H7 (cell line): ENCODE results near the gene POU5F2. TPM values are rescaled to one million over a fixed set of nuclear protein-coding genes. Genes with fewer than 3 reads are reported as not detected.

Experiments used
- DNase-seq: peaks from one replicate; pipeline ENCODE4 v3.0.0; 2012
- H3K27me3 ChIP-seq: 2 replicates; pipeline ENCODE4 v1.6.0; 2011; ENCODE audit warnings: mild to moderate bottlenecking, low read length; ENCODE audit not compliant: control insufficient read depth, insufficient read depth
- H3K36me3 ChIP-seq: replicated peaks from 2 replicates; pipeline ENCODE4 v1.5.1; 2011; ENCODE audit warnings: low read length; ENCODE audit not compliant: control insufficient read depth, insufficient read depth
- H3K4me3 ChIP-seq: 2 replicates; pipeline ENCODE4 v1.5.1; 2011; ENCODE audit warnings: low read depth, mild to moderate bottlenecking, control low read depth, low read length, moderate library complexity; ENCODE audit not compliant: insufficient read depth
- total RNA-seq: library from RNA; depleted of rRNA; stranded (reverse); fragments of >200 nt; shearing (Covaris generic); gene quantifications from 2 replicates; pipeline ENCODE4 v1.2.3, GENCODE V29; 2014; rRNA removed

Gene POU5F2, protein sequence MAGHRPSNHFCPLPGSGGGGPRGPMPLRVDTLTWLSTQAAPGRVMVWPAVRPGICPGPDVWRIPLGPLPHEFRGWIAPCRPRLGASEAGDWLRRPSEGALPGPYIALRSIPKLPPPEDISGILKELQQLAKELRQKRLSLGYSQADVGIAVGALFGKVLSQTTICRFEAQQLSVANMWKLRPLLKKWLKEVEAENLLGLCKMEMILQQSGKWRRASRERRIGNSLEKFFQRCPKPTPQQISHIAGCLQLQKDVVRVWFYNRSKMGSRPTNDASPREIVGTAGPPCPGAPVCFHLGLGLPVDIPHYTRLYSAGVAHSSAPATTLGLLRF
- total RNA-seq = 0.03 and 0.22 TPM in 2 replicates

DNA sequence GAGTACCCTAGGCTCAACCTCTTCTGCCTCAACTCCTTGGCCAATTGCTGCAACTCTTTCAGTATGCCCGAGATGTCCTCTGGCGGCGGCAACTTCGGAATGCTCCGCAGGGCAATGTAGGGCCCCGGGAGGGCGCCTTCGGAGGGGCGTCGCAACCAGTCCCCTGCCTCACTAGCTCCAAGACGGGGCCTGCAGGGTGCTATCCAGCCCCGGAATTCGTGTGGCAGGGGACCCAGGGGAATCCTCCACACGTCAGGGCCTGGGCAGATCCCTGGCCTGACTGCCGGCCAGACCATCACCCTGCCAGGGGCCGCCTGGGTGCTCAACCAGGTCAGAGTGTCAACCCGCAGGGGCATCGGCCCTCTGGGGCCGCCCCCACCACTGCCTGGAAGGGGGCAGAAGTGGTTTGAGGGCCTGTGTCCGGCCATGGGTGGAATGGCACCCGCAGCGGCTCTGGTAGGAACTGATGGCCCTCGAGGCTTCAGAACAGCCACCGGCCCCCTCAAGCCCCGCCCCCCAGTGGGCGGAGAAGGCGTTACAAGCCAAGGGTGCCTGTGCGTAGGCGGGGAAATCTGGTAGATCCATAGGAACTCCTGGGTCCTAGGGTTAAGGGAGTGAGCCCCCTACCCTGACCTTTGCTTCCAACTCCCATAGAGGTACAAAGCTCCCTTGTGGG, at the start of gene POU5F2:
TSS of gene POU5F2 (minus strand) at position 465 of the 676 bp plus-strand sequence. CDS start at position 428, 37 bp downstream.
- Histone ChIP-seq H3K27me3 (no peaks in the 10 kb centered on the region), H3K4me3 (no peak within 1 kb of the TSS), H3K36me3 (no peaks in the 10 kb centered on the region)
- DNase-seq = peak; percentile 67

DNA sequence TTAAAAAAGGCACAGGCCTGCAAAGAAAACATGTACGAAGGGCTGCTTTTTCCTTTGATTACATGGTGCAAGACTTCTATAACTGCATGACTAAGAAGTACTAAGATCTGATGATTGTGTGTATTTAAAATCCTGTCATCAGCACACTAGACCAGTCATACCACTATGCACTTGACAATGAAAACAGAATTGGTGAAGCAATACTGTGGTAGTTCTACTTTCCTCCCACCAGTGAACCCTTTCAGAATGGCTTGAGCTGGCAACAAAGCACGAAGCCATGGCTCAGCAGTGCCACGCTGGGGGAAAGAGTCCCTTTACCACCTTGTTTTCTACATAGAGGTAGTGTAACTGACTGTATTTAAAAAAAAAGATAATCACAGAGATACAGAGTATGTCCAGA, 49.0 kb upstream of the POU5F2 start:
- no peak for DNase-seq
- Histone ChIP-seq H3K36me3 (no peaks in the 10 kb centered on the region), H3K4me3 (no peak overlapping the region), H3K27me3 (no peaks in the 10 kb centered on the region)

DNA sequence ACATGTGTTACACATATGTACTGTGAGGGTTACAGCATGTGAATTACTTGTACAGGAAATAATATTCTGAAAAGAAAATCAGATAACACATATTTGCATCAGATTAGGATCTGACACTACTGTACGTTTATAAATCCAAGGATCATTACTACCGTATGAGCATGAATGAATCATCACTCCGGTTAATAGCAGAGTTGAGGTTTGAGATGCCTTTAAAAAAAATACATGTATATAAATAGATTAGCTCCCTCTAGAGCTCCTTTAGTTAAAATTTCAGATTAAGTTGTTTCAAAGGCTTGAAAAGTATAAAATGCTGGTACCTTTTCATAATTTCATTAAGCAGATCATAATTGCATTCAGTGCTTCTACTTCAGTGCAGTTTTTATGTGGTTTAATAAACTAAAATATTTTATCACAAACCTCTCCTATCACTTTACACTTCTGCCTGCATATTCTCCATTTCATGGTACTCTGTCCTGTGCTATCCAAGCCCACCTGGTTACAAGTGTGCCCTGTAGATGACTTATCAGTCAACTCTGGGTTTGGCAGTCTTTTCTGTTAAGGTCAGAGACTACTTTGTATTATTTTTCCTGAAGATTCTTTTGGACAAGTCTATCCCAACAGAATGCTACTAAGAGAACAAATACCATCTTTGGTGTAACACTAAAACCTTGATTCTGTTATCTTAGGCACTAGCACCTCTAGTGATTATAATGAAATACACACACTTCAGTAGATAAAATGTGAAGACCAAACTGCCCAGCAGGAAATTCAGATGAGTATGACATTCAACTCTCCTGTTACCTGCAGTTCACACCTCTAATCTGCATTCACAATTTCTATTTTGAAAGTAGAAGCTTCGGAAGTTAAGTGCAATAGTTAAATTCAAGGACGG, 48.0 kb upstream of the POU5F2 start:
- Histone ChIP-seq H3K4me3 (no peak overlapping the region), H3K36me3 (no peaks in the 10 kb centered on the region)
- DNase-seq = no peak

DNA sequence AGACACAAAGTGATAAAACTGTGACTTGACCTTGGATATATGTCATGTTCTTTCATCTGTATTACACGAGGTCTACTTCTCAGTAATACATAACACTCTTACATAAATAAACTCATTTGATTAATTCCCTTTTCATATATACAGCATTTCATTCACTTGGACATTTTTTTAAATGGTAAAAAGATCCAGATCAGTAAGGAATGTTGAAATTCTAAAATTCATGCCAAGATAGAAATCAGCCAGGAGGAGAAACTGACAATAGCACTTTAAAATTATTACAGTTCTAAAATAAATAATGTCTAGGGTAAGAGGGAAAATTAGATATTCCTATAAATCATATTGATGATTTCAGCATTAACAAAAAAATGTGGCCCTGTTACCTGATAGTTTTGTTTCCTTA, 46.2 kb upstream of the POU5F2 start:
- no peak overlapping the region for H3K4me3 ChIP-seq
- no peak for DNase-seq
- H3K27me3 ChIP-seq = no peaks in the 10 kb centered on the region
- H3K36me3 ChIP-seq = no peaks in the 10 kb centered on the region

More for the DNA sequence above, 48.0 kb upstream of the POU5F2 start:
- no peaks in the 10 kb centered on the region for H3K27me3 ChIP-seq

DNA sequence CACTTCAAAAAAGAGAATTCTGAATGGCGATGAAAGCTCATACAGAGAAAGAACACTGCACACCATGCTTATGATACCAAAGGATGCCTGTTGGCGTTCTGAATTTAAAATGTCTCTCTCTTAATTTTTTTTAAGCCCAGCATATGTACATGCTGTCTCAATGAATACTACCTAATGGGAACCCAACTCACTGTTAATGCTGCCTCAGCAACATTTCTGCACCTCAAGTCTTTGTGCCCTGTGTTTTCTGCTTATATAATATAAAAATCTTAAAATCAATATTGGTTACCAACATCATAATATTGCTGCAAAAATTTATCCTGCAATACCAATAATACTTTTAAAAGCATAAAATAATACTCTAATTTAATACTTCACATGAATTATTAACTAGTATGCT, 44.1 kb upstream of the POU5F2 start:
- H3K4me3 ChIP-seq = no peak overlapping the region
- H3K36me3 ChIP-seq = no peaks in the 10 kb centered on the region
- no peak for DNase-seq
- H3K27me3 ChIP-seq = no peaks in the 10 kb centered on the region

DNA sequence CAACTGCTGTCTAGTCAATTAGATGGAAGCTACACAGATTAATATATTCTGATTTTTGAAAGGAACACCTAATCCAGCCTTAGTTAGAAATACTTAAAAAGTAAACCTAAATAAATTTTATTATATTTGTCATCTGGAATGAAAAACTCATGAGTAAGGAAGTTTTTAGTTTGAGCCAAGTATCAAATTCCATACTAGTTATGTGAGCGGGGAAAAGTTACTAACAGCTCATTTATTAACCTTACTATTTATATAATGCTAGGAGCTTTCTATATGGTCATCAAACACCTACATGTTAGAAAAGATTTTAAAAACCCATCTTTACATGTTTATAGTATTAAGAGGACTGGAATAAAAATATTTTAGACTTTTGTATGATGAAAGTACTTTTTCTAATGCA, 41.6 kb upstream of the POU5F2 start:
- no peak for DNase-seq
- Histone ChIP-seq H3K27me3 (no peaks in the 10 kb centered on the region), H3K36me3 (no peaks in the 10 kb centered on the region), H3K4me3 (no peak overlapping the region)

DNA sequence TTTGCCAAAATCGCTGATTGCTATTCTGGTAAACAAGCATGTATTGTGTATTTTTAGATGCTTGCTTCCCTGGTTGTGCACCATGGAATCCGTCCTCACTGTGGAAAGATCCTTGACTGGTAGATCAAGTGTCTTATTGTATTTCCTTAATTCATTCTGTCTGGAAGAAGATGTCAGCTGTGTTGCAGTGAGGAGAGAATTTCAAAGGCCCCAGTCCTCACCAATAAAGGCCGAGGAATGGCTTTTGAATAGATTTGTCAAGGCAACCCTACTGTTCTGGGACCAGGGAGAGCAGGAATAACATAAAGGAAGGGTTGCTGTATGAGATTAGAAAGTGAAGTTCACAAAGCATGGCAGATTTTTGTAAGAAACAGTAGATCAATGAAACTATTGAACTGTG, 36.2 kb upstream of the POU5F2 start:
- Histone ChIP-seq H3K36me3 (no peaks in the 10 kb centered on the region), H3K4me3 (no peak overlapping the region), H3K27me3 (no peaks in the 10 kb centered on the region)
- no peak for DNase-seq

DNA sequence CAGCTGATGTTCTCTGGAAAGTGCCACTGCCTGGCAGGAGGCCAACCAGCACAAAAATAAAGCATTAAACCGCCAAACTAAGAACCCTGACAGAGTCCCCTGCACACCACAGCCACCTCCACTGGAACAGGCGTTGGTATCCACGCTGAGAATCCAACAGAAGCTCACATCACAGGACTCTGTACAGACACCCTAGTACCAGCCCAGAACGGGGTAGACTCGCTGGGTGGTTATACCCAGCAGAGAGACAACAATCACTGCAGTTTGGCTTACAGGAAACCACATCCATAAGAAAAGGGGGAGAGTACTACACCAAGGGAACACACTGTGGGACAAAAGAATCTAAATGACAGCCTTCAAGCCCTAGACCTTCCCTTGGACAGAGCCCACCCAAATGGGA, 15.0 kb upstream of the POU5F2 start:
- DNase-seq = no peak
- Histone ChIP-seq H3K4me3 (no peak overlapping the region), H3K27me3 (no peaks in the 10 kb centered on the region), H3K36me3 (no peaks in the 10 kb centered on the region)

DNA sequence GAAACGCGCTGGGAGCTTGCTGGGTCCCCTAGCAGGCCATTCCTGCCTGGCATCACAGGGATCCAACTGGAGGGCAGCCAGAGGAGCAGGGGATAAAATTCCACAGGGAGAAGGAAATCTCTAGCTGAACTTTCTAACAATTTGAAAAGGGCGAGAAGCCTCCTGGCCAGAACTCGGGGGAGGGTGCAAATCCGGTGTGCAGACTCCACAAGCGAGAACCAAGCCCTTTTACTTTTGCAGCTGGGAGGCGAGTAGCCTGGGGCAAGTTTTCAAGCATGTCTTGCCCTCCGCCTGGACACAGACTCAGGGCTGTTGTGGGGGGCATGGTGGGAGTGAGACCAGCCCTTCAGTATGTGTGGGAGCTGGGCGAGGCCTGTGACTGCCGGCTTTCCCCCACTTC, 14.3 kb upstream of the POU5F2 start:
- Histone ChIP-seq H3K36me3 (no peaks in the 10 kb centered on the region), H3K4me3 (no peak overlapping the region), H3K27me3 (no peaks in the 10 kb centered on the region)
- DNase-seq = no peak

DNA sequence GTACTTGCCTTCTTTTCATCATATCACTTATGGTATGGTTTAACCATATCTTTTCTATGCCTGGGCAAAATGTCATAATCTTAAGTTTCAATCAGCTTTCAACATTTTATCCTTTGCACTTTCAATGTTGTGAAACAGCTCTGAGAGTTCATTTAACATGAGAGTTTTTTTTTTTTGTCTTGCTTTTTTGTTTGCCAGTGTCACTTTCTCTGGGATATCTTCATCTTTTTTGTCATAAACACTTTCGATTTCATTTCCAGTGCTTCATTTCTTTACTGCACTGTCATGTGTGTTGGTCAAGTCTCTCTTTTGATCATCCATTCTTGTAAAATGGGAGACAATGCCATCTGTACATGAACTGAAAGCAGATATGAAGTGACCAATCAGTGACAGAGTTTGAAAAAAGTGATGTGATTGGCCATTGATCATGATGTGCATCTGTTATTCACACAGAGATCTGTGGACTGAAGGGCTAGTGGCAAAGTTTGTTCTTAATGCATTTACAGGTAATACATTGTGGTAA, 7.5 kb upstream of the POU5F2 start:
- no peak overlapping the region for H3K4me3 ChIP-seq
- H3K27me3 ChIP-seq = no peaks in the 10 kb centered on the region
- no peak for DNase-seq

DNA sequence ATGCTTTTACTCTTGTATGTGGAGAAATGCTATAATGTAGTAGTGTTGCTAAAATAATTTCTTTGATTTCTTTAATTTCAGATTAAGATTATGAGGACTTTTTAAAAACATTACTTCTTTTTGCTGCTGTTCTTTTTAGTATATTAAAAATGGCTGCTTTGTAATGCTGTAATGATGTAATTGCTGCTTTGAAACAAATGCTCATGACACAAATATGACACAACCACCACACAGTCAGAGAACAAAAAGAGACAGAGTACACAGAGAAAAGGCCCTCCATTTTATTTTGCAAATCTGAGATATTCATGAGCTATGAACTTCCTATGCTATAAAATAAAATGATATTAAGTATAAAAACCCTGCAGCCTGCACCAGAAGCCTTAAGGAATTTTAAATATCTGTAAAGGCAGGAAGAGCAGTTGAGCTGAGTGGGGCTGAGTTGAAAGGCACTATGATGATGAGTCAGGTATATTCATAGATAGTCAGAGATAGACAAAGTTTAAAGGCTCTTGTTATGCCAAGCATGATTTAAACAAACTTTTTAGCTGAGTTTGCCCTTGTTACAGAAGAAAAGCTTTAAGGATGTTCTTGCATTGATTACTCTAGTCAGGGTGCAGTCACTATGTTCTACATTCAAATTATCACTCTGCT, 5.1 kb upstream of the POU5F2 start:
- no peaks in the 10 kb centered on the region for H3K27me3 ChIP-seq
- no peaks in the 10 kb centered on the region for H3K36me3 ChIP-seq
- DNase-seq = no peak
- no peak overlapping the region for H3K4me3 ChIP-seq

More for the DNA sequence above, 7.5 kb upstream of the POU5F2 start:
- no peaks in the 10 kb centered on the region for H3K36me3 ChIP-seq

DNA sequence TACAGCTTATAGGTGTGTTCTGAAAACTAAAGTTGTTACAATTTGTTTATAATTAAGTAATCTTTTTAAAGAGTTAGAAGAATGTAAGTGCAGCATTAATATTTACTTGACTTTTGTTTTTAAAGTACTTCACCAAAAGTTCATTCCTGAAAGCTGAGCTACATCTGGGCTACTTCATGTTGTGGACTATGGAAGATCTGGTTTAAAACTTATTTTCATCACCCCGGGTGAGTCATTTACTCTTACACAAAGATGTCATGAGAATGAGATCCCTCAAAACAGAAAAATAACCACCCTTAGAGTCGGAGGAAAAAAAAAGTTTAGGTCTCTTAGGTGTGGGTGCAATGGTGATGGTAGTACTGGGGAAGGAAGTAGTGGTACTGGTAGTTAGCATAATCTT, 5.1 kb downstream of the POU5F2 start:
- H3K27me3 ChIP-seq = no peaks in the 10 kb centered on the region
- DNase-seq = no peak
- H3K4me3 ChIP-seq = no peak overlapping the region
- H3K36me3 ChIP-seq = no peaks in the 10 kb centered on the region

DNA sequence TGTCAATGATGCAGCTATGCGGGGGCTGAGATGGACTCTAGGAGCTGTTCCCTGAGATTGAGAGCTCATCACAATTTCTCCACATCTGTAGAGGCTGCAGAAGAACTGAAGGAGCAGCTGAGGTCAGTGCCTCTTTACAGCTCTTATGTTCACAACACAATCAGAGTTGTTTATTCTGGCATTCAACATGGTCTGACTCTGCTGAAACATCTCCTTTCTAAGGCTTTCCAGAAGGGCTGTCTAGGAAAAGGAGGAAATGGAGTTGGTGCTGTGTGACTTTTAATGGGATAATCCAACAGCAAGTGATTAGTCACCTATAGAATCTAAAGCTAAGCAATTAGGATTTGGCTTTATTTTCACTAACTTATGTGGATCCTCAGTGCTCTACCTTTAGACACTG, 6.0 kb downstream of the POU5F2 start:
- no peak for DNase-seq
- H3K4me3 ChIP-seq = no peak overlapping the region
- no peaks in the 10 kb centered on the region for H3K27me3 ChIP-seq
- H3K36me3 ChIP-seq = no peaks in the 10 kb centered on the region

DNA sequence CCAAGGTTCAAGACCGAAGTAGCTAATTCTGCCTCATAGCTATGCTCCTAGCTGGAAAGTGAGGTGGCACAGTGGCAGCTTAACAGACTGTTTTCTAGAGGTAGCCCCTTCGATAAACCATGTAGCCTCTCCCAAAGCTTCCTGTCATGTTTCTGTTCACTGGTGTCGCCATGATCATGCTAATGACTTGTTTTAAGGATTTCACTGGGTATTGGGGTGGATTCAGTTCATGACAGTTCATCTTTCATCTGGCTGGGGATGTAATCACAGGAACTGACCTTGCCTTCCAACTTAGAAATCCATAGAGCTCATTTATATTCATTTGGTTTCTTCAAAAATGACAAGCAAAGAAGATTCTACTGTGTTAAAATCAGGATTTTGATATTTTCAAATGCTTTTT, 9.4 kb downstream of the POU5F2 start:
- Histone ChIP-seq H3K27me3 (no peaks in the 10 kb centered on the region), H3K36me3 (no peaks in the 10 kb centered on the region), H3K4me3 (no peak overlapping the region)
- no peak for DNase-seq
